HG02763 (cell line): ENCODE data around the gene CYP2A13.
"Not testable (repeated sequence)": the region's sequence is repeated elsewhere in the genome, so short reads cannot be mapped to it uniquely, and the experiment has no call there.

ENCODE experiments used
- ATAC-seq: cut with Tn5 transposase; IDR thresholded peaks from one replicate; pipeline ENCODE4 v1.9.1; 2021; ENCODE audit warnings: mild to moderate bottlenecking, moderate library complexity; ENCODE audit not compliant: unreplicated experiment

CYP2A13 gene, protein sequence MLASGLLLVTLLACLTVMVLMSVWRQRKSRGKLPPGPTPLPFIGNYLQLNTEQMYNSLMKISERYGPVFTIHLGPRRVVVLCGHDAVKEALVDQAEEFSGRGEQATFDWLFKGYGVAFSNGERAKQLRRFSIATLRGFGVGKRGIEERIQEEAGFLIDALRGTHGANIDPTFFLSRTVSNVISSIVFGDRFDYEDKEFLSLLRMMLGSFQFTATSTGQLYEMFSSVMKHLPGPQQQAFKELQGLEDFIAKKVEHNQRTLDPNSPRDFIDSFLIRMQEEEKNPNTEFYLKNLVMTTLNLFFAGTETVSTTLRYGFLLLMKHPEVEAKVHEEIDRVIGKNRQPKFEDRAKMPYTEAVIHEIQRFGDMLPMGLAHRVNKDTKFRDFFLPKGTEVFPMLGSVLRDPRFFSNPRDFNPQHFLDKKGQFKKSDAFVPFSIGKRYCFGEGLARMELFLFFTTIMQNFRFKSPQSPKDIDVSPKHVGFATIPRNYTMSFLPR

DNA sequence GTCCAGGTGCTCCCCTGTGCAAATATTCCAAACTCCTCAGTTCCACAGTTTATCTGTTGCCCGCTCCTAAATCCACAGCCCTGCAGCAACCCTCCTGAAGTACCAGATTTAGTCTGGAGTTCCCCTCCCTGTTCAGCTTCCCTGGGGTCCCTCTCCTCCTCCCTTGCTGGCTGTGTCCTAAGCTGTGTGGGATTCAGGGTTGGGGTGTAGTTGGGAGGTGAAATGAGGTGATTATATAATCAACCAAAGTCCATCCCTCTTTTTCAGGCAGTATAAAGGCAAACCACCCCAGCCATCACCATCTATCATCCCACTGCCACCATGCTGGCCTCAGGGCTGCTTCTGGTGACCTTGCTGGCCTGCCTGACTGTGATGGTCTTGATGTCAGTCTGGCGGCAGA lies at the start of gene CYP2A13:
TSS of gene CYP2A13 (plus strand) at position 301 of the 400 bp plus-strand sequence. CDS start at position 322, 21 bp downstream.
- ATAC-seq, result no peak

DNA sequence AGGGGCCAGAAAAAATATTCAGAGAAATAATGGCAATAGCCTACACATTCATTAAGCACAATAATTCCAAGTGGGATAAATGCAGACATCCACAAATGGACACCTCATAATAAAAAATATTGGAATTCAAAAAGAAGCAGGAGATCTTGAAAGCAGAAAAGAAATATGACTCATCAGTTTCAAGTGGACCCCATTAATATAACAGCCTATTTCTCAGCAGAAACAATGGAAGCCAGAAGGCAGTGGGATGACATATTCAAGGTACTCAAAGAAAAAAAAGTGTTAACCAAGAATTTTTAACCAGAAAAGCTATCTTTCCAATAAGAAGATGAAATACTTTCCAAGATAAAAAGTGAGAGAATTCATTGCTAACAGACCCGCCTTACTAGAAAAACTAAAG lies 48.4 kb upstream of the CYP2A13 start:
- ATAC-seq, result no peak

DNA sequence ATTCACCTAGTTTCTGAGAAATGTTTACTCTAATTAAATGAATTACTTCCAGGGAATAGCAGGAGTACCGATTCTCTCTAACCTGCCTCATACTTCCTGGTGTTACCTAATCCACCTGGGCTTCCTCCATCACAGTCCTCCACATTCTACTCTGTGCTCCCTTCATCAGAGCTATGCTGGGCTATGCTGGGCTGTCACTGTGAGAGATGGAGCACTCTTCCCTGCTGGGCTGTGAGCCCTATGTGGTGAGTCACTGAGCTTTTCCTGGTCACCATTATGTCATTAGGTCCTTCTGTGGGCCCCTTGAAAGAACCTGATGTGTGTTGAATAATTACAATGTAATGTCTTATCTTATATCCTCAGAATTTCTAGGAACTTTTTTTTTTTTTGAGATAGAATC lies 43.2 kb upstream of the CYP2A13 start:
- not testable (repeated sequence) for ATAC-seq

DNA sequence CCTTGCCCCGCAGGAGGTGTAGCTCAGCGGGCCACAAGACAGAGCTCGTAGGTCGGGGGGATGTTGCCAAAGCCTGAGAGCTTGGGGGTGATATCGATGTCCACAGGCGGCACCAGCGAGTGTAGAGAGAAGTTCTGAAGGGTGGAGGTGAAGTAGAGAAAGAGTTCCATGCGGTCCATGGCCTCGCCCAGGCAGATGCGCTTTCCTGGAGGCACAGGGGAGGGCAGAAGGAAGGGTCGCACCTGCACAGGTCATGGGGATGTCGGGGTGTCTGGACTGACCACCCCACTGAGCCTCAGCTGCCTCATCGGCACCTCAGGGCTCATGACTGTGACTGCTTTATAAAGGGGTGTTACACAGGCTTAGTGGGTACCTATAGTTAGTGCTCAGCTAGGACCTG lies 37.8 kb upstream of the CYP2A13 start:
- no peak for ATAC-seq

DNA sequence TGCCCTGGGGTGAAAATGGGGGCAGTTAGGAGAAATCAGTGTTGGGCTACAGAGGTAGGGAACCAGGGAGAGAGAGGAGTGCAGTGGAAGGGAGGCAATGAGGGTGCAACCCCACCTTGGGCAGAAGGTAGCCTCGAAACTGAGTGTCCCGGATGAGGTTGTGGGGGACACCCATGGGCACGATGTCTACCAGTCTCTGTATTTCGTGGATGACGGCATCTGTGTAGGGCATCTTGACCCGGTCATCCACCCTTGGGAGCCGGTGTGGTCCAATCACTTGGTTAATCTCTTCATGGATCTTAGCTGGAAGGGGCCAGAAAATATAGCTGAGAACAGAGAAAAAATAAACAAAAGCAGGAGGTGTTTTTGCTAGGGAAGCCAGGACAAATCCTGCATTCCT lies 36.1 kb upstream of the CYP2A13 start:
- not testable (repeated sequence) for ATAC-seq

DNA sequence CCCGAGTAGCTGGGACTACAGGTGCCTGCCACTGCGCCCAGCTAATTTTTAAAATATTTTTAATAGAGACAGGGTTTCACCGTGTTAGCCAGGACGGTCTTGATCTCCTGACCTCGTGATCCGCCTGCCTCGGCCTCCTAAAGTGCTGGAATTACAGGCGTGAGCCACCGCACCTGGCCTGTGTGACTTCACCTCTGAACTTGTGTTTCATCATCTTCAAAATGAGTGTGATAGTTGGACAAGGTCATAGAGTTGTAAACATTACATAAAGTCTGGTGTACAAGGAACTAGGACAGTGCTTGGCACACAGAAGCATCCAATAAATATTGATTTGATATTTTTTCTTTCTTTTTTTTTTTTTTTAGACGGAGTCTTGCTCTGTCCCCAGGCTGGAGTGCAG lies 34.9 kb upstream of the CYP2A13 start:
- ATAC-seq, result not testable (repeated sequence)

DNA sequence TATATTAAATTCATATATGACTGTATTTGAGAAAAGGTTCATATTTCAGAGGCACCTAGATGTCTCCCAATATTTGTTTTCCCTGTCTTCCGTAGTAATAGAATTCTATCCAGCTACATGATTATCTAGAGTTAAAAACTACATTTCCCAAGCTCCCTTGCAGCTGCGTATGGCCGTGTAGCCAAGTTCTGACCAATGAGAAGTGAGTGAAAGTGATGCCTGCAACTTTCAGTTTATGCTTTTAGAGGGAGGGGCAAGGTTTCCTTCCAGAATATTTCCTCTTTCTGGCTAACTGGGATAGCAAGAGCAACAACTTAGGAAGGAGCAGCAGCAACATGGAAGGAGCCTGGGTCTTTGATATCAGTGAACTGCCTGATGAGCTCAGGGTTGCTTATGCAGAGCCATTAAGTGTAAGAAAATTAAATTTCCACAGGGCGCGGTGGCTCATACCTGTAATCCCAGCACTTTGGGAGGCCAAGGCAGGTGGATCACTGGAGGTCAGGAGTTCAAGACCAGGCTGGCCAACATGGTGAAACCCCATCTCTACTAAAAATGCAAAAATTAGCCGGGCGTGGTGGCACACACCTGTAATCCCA lies 23.2 kb upstream of the CYP2A13 start:
- ATAC-seq, result no peak

DNA sequence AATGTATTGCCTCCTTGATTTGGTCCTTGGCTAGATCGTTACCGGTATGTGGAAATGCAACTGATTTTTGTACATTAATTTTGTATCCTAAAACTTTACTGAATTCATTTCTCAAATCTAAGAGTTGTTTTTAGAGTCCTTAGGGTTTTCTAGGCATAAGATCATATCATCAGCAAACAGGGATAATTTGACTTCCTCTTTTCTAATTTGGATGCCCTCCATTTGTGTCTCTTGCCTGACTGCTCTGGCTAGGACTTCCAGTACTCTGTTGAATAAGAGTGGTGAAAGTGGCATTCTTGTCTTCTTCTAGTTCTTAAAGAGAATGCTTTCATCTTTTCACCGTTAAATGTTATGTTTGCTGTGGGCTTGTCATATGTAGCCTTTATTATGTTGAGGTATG lies 12.0 kb upstream of the CYP2A13 start:
- no peak for ATAC-seq

DNA sequence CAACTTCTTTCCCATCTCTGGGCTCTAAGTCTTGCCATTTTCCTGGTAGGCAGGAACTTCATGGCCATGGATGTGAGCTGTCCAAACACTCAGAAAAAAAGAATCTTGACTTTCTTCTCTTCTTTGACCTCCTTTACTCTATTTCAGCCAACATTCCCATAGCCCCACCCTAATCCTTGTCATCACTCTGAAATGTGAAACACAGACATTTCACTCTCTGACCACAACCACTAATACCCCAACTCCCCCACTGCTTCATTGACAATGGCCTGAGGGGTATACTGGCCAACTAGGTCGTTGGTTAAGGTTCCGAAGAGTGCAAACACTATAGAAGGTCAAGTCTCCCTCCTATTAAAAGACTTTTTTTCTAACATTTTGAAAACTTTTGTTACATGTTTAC lies 4.7 kb upstream of the CYP2A13 start:
- no peak for ATAC-seq

DNA sequence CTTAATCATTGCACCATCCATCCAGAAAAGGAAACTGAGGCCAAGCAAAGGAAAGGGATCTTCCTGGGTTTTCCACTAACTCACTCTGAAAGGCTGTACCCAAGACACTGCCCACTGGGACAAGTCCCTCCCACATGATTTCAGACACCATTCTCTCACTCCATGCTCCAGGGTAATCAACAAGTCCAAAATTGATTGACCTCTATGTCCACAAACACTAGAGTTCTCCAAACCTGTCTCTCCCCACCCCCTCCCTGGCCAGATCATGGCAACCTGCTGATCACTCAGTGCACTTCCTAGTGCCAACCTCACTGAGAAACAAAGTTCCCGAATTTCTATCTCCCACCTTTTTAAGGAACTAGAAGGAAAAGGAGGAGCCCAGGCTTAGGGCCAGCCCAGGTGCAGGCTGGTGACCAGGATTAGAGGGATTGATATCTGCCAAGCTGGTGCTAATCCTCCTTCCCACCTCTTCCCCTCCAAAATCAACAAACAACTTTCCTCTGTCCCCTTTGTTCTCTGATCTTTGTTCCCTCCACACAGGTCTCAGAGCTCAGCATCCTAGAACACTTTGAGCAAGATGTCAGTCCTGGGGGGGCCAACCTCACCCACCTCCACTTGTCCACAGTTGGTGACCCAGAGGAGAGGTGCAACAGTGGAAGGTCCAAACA lies 2.4 kb upstream of the CYP2A13 start:
- ATAC-seq, result no peak

DNA sequence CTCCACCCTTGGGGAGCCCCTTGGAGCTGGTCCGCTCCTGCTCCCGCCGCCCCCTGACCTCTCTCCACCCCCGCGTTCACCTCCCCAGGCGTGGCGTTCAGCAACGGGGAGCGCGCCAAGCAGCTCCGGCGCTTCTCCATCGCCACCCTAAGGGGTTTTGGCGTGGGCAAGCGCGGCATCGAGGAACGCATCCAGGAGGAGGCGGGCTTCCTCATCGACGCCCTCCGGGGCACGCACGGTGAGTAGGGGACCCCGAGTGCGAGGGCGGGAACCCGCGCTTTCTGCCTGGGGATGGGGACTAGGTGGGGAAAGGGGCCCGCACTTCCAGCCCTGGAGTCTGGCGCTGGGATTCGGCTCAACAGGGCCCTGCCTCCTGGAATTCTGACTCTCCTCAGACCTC lies 1.7 kb downstream of the CYP2A13 start:
- ATAC-seq, result no peak

DNA sequence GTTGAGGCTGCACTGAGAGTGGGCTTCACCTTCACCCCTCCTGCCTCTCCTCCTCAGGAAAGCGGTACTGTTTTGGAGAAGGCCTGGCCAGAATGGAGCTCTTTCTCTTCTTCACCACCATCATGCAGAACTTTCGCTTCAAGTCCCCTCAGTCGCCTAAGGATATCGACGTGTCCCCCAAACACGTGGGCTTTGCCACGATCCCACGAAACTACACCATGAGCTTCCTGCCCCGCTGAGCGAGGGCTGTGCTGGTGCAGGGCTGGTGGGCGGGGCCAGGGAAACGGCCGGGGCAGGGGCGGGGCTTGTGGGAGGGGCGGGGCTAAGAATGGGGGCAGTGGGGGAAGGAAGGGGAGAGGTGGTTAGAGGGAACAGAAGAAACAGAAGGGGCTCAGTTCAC lies 7.5 kb downstream of the CYP2A13 start:
- ATAC-seq, result no peak

DNA sequence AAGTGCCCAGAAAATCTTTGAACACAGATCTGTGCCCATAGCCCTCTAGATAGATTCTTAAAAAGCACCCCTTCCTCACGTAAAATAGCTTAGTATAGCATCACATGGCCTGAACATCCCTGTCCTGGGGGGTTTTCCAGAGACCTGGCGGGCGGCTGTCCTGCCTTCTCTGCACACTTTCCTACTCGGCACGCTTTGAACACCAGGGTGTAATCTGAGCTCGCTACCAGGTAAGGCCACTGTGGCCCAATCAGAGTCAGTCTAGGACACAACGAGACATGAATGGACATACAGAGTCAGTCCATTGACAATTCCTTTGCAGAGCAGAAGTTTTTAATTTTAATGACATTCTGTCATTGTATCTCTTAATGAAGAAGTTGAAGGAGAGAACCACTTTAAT lies 8.1 kb downstream of the CYP2A13 start:
- ATAC-seq, result no peak

DNA sequence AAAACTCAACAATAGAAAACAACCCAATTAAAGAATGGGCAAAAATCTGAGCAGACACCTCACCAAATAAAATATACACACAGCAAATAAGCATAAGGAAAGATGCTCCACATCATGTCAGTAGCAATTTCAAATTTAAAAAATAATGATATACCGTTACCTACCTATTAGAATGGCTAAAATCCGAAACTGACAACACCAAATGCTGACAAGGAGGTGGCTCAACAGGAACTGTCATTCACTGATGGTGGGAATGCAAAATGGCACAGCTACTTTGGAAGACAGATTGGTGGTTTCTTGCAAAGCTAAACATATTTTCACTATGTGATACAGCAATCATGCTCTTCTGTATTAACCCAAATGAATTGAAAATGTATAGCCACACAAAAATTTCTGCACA lies 9.1 kb downstream of the CYP2A13 start:
- no peak for ATAC-seq

DNA sequence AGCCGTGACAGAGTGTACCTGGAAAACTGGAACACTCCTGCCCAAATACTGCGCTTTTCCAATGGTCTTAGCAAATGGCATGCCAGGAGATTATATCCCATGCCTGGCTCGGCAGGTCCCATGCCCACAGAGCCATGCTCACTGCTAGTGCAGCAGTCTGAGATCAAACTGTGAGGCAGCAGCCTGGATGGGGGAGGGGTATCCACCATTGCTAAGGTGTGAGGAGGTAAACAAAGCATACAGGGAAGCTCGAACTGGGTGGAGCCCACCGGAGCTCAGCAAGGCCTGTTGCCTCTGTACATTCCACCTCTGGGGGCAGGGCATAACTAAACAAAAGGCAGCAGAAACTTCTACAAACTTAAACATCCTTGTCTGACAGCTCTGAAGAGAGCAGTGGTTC lies 10.5 kb downstream of the CYP2A13 start:
- ATAC-seq, result no peak

DNA sequence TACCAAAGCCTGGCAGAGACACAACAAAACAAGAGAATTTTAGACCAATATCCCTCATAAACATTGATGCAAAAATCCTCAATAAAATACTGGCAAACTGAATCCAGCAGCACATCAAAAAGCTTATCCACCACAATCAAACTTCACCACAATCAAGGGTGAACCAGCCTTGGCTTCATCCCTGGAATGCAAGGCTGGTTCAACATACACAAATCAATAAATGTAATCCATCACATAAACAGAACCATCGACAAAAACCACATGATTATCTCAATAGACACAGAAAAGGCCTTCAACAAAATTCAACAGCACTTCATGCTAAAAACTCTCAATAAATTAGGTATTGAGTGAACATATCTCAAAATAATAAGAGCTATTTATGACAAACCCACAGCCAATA lies 14.0 kb downstream of the CYP2A13 start:
- not testable (repeated sequence) for ATAC-seq

DNA sequence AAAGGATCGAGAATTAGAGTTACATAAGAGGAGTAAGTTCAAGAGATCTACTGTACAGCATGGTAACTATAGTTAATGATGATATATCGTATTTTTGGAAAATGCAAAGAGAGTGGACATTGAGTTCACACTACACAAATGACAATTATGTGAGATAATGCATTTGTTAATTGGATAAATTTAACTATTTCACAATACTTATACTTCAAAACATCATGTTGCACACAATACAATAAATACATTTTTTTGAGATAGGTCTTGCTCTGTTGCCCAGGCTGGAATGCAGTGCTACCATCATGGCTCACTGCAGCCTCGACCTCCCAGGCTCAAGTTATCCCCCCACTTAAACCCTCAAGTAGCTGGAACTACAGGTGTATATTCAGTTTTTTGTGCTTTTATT lies 17.9 kb downstream of the CYP2A13 start:
- no peak for ATAC-seq

DNA sequence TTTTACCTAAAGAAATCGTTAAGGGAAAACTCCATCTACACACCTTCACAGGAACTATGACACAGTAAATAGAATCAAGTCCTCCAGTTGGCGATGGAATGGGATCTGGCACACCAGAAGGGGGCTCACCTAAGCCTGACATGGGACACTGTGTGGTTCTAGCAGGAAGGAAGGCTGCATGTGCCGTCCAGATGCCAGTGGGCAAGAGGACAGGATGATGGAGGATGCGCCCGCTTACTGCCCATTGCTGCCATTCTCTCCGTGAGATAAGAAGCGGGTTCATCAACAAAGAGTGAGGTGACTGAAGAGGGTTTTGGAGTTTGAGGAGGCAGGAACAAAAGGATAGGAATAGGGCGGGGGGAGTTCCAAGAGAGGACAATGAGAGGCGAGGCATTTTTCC lies 23.0 kb downstream of the CYP2A13 start:
- no peak for ATAC-seq

DNA sequence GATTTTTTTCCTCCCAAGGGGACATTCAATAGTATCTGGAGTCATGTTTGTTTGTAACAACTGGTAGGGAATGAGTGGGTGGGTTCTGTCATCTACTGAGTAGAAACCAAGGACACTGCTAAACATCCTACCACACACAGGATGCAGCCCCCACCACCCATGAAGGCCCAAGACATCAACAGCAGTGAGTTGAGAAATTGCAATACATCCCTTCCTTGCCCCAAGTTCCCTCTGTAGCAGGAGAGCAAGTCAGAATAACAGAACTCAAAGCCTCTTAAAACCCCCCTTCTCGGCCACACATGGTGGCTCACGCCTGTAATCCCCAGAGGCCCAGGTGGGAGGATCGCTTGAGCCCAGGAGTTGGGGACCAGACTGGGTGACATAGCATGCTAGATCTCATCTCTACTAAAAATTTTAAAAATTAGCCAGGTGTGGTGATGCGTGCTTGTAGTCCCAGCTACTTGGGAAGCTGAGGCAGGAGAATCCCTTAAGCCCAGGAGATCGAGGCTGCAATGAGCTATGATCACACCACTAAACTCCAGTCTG lies 23.6 kb downstream of the CYP2A13 start:
- ATAC-seq, result no peak

DNA sequence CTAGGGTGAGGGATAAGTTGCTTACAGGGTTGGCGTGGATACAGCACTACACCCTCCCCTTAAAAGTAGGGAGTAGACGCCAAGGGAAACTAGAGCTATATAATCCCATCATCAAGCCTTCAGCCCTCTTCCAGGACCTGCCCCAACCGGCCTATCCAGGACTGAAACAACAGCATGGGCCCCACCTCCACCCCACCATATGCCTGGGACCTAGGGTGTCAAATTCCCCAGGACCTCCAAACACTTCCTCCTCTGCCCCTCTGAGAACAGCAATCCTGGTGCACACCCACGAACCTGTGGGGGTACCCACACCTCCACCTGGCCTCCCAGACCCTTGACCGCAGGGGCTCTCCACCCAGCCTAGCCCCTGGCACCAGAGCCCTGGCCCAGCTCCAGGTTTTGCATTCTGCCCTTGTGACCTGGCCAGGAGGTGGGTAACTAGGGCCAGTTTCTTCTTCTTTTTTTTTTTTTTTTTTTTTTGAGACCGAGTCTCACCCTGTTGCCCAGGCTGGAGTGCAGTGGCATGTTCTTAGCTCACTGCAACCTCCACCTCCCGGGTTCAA lies 24.6 kb downstream of the CYP2A13 start:
- ATAC-seq, result no peak

DNA sequence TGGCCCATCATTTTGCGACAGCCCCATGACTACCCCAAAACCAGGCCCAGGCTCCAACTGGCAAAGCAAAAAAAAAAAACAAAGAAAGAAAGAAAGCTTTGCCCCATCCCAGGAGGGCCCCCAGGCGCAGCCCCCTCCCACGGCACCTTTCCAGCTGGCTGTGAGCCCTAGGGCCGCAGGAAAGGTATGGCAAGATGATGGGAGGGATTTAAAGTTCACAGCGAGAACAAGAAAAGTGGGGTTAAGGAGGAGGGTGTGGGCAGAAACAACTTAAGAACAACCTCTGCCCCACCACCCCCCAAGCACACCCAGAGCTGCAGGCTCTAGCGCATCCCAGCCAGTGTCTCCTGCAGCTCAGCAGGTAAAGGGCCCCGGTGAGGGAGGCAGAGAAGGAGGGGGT lies 25.9 kb downstream of the CYP2A13 start, which contains the start of gene CYP2F1:
TSS of gene CYP2F1 (plus strand) at position 301 of the 400 bp plus-strand sequence. CDS start 1,757 bp downstream, outside the sequence.
- no peak for ATAC-seq
